Suppressor macrophage (primary cell): Measurements from ENCODE around the gene ATP10D.

ENCODE experiments used
- DNase-seq, 4 experiments: peaks; one replicate each; pipeline ENCODE4 v3.0.0-alpha.2; 2020 to 2022

The ATP10D gene

DNA sequence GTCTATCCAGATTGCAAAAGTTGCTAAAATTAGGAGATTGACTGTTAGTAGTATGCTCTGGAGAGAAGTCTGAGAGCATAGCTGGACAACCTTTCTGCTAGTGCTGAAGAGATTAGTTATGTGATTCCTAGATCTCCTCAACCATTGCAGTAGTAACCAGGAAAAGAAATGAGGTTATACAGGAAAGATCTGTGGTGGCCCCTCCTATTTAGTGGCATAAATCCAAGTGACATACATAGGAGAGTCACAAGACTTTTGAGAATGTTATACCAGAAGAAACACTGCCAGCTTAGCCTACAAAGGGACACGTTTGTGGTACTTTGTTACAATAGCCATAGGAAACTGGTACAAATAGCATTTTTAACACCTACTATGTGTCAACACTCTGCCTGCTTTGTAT is 105.2 kb downstream of the ATP10D start:
- no peak for DNase-seq

DNA sequence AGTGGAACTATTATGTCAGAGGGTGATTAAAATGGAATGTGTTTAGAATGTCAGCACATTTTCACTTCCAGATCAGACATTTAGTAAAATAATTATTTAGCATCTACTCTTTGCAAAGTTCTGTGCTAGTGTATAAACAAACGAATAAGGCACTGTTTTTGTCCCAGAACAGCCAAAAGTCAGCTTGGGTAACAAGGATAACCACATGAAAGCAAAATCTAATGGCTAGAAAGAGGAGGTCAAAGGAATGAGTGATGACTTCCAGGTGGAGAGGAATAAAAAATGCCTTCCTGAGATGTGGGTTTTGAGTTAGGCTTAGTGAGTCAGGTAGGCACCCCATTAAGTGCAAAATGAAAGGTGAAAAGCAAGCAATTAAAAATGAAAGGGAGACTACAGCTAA is 112.6 kb downstream of the ATP10D start:
- no peak for DNase-seq

GRCh38 chr4:47598320-47598719 is 113.2 kb downstream of the ATP10D start:
- DNase-seq = no peak

- no peak for DNase-seq
Observed at GRCh38 chr4:47598896-47599295, 113.8 kb downstream of the ATP10D start.

DNA sequence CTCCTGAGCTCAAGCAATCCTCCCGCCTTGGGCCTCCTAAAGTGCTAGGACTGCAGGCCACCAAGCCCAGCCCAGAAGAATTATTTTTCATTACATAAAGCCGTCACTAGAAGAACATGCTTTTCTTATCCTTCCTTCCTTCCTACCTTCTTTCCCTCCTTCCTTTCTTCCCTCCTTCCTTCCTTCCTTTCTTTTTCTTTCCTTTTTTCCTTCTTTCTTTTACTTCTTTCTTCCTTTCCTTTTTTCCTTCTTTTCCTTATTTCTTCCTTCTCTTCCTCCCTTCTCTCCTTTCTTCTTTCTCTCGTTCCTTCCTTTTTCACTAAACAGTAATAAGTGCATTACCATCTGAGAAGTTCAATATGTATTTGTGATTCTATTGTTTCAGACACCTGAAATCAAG is 121.4 kb downstream of the ATP10D start:
- no peak for DNase-seq

DNA sequence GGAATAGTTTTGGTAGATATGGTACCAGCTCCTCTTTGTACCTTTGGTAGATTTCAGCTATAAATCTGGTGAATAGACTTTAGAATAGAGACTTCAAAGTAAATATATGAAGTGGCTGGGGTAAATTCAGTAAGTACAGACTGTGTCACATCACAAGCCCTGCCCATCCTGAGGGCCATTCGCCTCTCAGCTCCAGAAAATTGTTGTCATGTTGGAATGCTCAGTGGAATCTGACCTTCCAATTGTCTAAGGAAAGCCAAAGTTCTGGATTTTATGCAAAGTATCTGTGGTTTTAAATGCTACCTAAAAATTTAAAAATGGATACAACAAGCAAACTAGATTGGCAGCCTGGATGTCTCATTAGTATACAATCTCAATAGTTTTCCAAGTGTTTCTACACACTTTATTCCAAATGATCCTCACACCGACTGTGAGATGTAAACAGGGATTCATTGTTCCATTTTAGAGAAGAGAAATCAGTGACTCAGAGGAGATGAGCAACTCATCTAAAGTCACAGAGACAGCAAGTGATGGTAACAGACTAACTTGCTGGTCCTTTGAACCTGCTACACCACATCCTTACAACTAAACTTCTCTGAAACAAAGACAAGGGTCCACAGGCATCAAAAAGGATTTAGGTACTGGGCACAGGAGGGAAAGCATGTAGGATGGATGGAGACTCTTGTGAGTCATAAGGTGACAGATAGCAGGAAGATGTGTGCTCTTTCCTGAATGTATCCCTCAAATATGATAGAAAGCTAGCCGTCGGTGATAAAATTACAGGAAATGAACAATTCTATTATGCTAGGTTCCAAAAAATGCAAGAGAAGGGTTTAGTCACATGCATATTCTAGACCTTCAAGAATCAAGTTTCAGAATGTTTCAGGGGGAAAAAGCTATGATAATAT is 127.3 kb downstream of the ATP10D start:
- DNase-seq = no peak

GRCh38 chr4:47615385-47615784 is 130.3 kb downstream of the ATP10D start:
- DNase-seq = no peak

DNA sequence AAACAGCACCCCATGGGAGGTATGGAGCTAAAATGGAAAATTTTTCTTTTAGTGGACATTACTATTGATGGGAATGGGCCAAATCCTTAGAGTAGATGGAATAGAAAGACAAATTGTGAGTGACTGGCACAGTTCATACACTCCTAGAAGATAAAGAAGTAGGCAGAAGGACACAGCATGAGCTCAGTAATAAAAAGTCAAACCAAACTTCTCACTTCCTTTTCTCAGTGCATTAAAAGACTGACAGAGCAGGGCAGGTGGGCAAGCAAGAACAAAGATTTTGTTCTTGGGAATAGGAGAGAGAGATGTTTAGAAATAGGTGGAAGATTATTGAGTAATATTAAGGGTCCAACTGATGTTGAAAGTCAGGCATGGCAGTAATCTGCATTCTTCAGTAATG is 132.5 kb downstream of the ATP10D start:
- DNase-seq = no peak

GRCh38 chr4:47619691-47620090 is 134.6 kb downstream of the ATP10D start:
- no peak for DNase-seq

GRCh38 chr4:47621181-47621580 is 136.1 kb downstream of the ATP10D start:
- no peak for DNase-seq

GRCh38 chr4:47624031-47624441 is 139.0 kb downstream of the ATP10D start:
- DNase-seq = no peak

DNA sequence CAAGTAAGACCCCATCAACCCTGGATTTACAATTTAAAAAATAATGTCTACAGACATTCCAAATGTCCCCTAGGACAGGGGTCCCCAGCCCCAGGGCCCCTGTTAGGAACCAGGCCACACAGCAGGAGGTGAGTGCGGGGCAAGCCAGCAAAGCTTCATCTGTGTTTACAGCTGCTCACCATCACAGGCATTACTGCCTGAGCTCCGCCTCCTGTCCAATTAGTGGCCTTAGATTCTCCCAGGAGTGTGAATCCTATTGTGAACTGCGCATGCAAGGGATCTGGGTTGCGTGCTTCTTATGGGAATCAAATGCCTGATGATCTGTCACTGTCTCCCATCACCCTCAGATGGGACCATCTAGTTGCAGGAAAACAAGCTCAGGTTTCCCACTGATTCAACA is 146.1 kb downstream of the ATP10D start:
- no peak for DNase-seq

DNA sequence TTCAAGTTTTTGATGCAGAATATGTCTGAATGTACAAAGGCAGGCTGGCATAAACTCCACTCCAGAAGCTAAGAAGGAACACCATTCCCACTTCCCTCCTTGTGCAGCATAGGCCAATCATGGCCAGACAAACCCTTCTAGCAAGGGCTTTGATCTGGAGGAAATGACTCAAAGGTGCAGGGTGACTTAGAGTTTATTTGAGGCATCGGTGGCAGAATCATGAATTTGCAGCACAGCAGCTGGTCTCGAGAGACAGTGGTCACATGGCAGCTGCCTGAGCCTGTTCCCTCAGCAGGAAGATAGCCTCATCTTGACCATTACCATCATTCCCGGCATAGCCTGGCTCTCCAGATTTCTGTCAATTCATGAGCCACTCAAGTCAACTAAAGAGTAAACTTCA is 154.5 kb downstream of the ATP10D start:
- DNase-seq = peak; percentile 23 to 45 (median 36)

DNA sequence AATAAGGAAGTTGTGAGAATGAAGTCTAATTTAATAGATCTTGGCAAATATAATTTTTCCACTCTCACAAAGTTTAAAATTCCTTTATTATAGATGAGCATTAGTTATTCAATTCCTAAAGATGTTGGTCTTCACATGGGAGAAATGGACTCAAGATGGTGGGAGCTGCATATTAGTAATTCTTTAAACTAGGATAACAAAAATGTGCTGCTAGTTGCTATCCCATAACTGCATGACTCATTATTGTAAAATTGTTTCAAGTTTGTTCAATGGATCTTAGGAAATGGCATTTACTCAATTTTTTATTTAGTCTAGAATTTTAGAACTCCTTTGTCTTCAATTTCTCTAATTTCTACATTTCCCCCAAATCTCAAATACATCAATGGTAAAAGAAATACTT is 155.8 kb downstream of the ATP10D start:
- no peak for DNase-seq

GRCh38 chr4:47641755-47642154 is 156.7 kb downstream of the ATP10D start:
- no peak for DNase-seq

GRCh38 chr4:47642191-47642830 is 157.2 kb downstream of the ATP10D start:
- no peak for DNase-seq
